ENCODE results near the gene CENPH.
"Not testable (repeated sequence)": the region's sequence is repeated elsewhere in the genome, so short reads cannot be mapped to it uniquely, and the experiment has no call there.

The CENPH gene

GRCh38 chr5:69255940-69256339 is 66.6 kb downstream of the CENPH start:
- not testable (repeated sequence) for DNase-seq

DNA sequence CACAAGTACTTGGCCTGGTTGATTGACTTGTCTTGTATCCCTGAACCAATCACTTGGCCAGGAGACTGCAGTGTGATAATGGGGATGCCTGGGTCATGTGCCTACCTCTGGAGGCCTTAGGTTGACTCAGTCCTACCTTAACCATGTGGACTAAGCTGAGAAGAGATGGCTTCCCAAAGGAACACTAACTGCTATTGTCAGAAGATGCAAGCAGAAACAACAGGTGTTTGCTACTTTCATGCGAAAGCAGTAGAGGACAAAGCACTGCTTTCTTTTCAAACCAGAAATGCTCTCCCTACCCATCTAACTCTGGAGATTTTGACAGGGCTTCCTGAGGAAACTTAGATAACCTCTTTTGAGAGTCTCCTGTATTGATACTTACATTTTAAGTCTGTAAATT is 68.2 kb downstream of the CENPH start:
- no peak for DNase-seq
